GM19239 (cell line): ENCODE data around the gene CHCHD5.
"Not testable (repeated sequence)": the region's sequence is repeated elsewhere in the genome, so short reads cannot be mapped to it uniquely, and the experiment has no call there.

ENCODE experiments used
- DNase-seq: peaks from one replicate; pipeline ENCODE4 v3.0.0; 2011; ENCODE audit warnings: low spot score; ENCODE audit not compliant: insufficient read length
- FAIRE-seq: peaks from 2 replicates; lab custom pipeline; 2011; peaks lifted over from hg19 to GRCh38; lab: Jason Lieb, UNC

The CHCHD5 gene

DNA sequence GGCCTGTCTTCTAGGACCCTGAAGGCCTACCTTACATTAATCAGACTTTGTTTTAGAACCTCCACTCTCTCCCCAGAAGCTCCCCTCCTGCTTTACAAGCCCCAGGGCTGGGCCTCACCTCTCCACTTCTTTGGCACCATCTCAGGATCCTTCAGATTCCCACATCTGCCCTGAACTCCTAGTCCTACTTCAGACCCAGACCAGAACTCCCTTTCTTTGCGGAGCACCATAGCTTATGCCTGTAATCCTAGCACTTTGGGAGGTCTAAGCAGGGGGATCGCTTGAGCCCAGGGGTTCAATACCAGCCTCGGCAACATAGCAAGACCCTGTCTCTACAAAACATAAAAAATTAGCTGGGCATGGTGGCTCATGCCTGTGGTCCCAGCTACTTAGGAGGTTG, 991 bp downstream of the CHCHD5 start:
- DNase-seq (no peak), FAIRE-seq (no peak)

DNA sequence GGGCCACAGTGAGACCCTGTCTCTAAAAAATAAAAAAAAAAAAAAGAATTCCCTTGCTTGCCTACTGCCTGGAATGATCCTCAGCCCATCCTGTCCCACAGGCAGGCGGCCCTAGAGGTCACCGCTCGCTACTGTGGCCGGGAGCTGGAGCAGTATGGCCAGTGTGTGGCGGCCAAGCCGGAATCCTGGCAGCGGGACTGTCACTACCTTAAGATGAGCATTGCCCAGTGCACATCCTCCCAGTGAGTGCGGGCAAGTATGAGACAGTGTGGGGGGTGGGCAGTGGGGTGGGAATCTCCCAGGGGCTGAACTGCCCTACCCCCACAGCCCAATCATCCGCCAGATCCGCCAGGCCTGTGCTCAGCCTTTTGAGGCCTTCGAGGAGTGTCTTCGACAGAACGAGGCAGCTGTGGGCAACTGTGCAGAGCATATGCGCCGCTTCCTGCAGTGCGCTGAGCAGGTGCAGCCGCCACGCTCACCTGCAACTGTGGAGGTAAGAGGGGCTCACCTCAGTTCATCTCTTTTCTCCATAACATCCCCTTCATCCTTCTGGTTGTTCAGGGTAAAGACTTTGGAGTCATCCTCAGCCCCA, 1.6 kb downstream of the CHCHD5 start:
- FAIRE-seq = no peak
- DNase-seq = no peak

DNA sequence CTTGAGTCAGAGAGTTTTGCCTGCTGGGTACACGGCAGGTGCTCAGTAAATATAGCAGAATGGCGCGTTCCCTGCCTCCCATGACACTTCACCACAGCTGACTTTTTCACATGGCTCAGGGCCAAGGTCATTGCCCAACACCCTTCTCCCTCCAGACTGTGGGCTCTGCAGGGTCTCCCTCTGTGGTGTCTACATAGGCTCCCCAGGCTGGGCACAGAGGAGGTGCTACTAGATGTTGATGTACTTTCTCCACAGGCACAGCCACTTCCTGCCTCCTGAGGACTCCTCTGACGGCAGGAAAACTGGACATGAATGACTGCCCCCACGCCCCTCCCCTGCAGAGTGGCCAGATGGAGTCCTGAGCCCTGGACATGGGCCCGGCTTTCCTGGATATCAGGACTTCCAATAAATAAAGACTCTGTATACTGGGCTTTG, 4.2 kb downstream of the CHCHD5 start:
- FAIRE-seq = no peak
- no peak for DNase-seq

DNA sequence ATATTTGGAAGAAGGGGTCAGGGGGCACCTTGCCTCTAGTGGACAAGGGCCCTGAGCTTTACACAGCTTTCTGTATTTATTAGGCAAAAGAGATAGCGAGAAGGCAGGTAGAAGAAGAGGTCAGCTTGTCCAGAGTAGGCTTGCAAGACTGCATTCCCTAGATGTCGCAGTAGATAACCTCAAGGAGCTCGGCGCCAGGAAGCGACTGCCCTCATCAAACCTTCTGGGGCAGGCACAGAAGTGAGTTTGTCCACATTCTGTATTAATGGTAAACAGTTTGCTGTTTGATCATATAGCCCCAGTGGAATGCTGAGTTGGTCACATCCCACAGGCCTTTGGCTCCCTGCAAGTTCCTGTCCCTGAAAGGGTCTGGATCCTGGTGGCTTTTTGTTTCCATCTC, 7.0 kb downstream of the CHCHD5 start:
- FAIRE-seq (no peak), DNase-seq (no peak)

DNA sequence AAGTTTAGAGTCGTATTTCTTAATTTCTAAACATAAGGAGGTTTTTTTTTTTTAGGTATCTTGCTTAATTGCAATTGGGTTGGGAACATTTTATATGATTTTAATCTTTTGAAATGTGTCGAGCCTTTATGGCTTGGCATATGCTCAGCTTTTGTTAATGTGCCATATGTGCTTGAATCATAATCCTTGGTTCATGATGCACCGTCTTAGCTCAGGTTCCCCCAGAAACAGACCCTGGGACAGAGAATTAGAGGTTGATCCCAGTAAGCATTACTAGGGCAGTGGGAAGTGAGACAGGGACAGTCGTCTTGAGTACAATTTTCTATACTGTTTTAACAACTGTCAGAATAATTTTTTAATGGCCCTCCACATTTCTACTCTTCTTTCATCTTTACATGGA, 9.3 kb downstream of the CHCHD5 start:
- FAIRE-seq (no peak), DNase-seq (no peak)

- no peak for DNase-seq
- no peak for FAIRE-seq
Observed at GRCh38 chr2:112597537-112598322, 13.3 kb downstream of the CHCHD5 start.

GRCh38 chr2:112600634-112601033, 16.2 kb downstream of the CHCHD5 start:
- DNase-seq (no peak), FAIRE-seq (no peak)

- no peak for DNase-seq
- FAIRE-seq = no peak
Observed at GRCh38 chr2:112601754-112602153, 17.3 kb downstream of the CHCHD5 start.

DNA sequence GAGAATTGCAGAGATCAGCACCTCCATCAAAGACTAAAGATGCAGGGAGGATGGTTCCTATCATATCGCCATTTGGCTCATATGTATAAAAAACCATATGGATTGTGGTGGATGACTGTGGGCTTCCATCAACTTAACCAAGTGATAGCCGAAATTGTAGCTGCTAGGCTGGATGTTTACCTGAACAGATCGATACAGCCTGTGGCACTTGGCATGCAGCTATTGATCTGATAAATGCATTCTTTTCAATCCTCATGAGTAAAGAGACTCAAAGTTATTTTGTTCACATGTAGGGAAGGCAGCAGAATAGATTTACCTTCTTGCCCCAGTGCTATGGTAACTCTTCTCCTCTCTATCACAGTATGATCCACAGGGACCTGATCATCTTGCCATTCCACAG, 18.5 kb downstream of the CHCHD5 start:
- FAIRE-seq = no peak
- no peak for DNase-seq

GRCh38 chr2:112603731-112604130, 19.3 kb downstream of the CHCHD5 start:
- DNase-seq (no peak), FAIRE-seq (no peak)

DNA sequence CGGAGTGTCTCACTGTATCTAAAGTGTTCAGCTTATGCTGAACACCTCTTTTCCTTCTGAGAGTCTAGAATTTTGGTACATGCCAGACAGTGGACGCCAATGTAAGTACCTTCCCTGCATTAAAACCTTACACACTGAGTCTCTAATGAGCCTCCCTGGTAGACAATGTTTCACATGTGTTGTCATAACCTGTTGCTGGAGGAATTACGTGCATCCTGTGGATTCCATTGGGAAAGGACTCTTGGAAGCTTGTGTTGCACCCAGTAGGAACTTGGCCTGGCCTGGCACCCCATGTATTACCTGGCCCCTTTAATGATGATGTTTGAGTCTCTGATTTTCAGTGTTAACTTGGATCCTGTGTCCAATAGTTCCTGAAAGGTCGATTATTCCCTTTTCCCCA, 20.5 kb downstream of the CHCHD5 start:
- FAIRE-seq (no peak), DNase-seq (no peak)

DNA sequence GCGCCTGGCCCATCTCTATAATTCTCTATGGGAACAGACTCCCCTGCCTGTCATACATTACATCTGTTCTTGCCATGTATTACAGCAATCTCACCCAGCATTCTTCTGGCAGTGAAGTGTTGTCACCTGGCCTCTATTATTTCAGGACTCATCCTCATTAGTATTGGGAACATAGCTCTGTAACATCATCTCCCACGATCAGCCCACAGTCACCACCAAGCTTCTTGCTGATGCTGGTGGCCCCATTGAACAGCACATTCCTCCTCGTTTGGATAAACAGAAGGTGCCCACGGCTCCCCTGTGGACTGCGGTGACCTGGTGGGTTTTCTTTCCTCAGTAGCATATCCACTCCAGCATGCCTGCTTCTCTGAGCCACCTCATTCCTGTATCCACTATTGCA, 21.5 kb downstream of the CHCHD5 start:
- no peak for FAIRE-seq
- no peak for DNase-seq

- DNase-seq (no peak), FAIRE-seq (no peak)
Observed at GRCh38 chr2:112606547-112606946, 22.1 kb downstream of the CHCHD5 start.

DNA sequence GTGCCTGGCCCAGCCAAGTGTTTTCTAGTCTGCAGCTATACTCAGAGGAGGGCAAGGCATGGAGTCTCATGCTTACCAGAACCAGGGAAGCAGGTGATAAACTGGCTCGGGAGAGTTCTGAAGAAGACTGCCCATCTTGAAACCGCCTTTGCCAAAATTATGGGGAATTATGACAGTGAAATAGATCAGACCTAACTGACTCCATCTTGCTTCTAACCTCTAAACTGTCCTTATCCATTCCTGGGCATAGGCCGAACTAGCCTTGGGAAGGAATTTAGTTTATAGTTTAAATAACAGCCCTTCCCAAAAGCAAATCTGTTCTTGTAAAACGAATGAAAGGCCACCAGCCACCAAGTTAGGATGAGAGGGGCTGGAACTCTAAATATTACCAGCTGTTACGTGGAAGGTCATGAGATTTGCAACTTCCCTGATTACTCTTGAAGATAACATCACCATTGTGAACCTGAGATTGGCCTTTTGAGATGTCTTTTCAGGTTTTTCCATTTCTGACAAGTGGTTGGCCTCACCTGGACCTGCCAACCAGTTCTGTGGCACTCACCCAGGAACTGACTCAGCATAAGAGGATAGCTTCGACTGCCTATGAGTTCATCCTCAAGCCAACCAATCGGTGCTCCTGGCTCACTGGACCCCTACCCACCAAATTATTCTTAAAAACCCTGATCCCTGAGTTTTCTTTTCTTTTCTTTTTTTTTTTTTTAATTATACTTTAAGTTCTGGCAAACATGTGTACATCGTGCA, 23.4 kb downstream of the CHCHD5 start:
- DNase-seq = no peak
- FAIRE-seq = no peak

DNA sequence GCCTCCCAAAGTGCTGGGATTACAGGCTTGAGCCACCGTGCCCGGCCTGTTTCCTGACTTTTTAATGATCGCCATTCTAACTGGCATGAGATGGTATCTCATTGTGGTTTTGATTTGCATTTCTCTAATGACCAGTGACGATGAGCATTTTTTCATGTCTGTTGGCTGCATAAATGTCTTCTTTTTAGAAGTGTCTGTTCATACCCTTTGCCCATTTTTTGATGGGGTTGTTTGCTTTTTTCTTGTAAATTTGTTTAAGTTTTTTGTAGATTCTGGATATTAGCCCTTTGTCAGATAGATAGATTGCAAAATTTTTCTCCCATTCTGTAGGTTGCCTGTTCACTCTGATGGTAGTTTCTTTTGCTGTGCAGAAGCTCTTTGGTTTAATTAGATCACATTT, 24.9 kb downstream of the CHCHD5 start:
- not testable (repeated sequence) for DNase-seq, FAIRE-seq

- not testable (repeated sequence) for DNase-seq, FAIRE-seq
Observed at GRCh38 chr2:112612283-112612682, 27.9 kb downstream of the CHCHD5 start.

DNA sequence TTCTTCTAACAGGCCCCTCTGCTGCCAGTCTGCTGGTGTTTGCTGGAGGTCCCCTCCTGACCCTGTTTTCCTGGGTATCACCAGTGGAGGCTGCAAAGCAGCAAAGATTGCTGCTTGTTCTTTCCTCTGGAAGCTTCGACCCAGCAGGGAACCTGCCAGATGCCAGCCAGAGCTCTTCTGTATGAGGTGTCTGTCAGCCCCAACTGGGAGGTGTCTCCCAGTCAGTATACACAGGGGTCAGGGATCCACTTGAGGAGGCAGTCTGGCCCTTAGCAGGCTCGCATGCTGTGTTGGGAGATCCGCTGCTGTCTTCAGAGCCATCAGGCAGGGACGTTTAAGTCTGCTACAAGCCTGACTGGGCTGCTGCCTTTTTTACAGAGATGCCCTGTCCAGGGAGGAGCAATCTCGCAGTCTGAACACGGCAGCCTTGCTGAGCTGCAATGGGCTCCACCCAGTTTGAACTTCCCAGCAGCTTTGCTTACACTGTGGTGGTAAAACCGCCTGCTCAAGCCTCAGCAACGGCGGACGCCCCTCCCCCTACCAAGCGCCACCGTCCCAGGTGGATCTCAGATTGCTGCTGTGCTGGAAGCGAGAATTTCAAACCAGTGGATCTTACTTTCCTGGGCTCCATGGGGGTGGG, 29.9 kb downstream of the CHCHD5 start:
- FAIRE-seq (no peak), DNase-seq (no peak)

DNA sequence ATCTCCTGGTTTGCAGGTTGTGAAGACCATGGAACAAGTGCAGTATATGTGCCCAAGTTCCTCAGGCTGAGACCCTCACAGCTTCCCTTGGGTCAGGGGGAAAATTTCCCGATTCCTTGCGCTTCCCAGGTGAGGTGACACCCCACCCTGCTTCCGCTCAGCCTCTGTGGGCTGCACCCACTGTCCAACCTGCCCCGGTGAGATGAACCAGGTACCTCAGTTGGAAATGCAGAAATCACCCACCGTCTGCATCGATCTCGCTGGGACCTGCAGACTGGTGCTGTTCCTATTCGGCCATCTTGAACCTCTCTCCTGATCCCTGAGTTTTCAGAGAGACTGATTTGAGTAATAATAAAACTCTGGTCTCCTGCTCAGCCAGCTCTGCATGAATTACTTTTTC, 30.6 kb downstream of the CHCHD5 start:
- no peak for FAIRE-seq
- DNase-seq = no peak

GRCh38 chr2:112615798-112616197, 31.4 kb downstream of the CHCHD5 start:
- not testable (repeated sequence) for DNase-seq, FAIRE-seq

DNA sequence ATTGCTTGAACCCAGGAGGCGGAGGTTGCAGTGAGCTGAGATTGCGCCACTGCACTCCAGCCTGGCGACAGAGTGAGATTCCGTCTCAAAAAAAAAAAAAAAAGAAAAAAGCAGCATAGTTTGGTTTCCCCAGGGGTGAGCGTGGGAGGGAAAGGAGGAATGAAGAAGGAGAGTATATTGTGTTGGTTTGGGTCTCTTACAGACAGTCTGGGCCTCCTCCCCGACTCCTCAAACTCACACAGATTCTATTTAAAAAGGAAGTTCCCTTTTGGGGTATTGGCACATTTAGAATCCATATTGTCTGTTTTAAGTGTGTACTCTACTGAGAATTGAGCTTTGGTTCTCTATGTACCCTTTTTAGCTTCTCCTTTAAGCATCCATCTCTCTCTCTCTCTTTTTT, 34.0 kb downstream of the CHCHD5 start:
- DNase-seq (no peak), FAIRE-seq (no peak)
